ENCODE measurements around the gene NUSAP1.
A peak's percentile ranks its signal among the peaks of the same experiment; 100 is the strongest.

Gene NUSAP1

GRCh38 chr15:41429003-41429890 is 96.6 kb downstream of the NUSAP1 start:
- H3K4me3 ChIP-seq (ENCODE audit: low read depth, low read length), result peak overlapping the region; percentile 21
- no peak for TF ChIP-seq CTCF (IDR thresholded peaks at IDR 0.05; ENCODE audit: borderline replicate concordance, insufficient read depth, low read depth, low read length)

All from GM12875 (cell line).